HG03432 (cell line): ENCODE measurements around the gene RANBP3.
A peak's percentile ranks its signal among the peaks of the same experiment; 100 is the strongest.

Experiments
- ATAC-seq: cut with Tn5 transposase; IDR thresholded peaks from one replicate; pipeline ENCODE4 v1.9.1; 2021; ENCODE audit warnings: mild to moderate bottlenecking, moderate library complexity; ENCODE audit not compliant: unreplicated experiment

RANBP3 gene

DNA sequence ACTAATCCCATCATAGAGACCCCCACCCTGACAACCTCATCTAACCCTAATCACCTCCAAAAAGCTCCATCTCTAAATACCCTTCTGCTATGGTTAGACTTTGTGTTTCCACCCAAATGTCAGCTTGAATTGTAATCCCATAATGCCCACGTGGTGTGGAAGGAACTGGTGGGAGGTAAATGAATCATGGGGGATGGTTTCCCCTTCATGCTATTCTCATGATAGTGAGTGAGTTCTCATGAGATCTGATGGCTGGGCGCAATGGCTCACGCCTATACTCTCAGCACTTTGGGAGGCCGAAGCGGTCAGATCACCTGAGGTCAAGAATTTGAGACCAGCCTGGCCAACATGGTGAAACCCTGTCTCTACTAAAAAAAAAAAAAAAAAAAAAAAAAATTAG, 70.7 kb downstream of the RANBP3 start:
- ATAC-seq = no peak

DNA sequence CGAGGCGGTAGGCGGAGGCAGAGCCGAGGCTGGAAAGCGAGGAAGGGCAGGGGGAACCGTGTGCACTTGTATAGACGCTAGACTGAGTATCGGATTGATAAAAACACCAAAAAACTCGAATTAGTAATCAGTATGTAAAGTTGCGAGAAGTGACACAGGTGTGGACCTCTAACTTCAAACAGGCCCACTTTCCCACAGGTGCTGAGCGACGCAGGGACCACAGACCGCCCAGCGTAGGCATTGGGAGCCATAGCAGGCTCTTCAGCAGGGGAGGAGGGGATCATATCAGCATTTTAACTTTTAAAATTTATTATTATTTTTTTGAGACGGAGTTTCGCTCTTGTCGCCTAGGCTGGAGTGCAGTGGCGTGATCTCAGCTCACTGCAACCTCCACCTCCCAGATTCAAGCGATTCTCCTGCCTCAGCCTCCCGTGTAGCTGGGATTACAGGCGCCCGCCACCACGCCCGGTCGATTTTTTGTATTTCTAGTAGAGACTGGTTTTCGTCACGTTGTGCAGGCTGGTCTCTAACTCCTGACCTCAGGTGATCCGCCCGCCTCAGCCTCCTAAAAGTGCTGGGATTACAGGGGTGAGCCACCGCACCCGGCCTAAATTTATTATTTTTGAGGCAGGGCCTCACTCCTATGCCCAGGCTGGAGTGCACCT, 72.7 kb downstream of the RANBP3 start:
- no peak for ATAC-seq

DNA sequence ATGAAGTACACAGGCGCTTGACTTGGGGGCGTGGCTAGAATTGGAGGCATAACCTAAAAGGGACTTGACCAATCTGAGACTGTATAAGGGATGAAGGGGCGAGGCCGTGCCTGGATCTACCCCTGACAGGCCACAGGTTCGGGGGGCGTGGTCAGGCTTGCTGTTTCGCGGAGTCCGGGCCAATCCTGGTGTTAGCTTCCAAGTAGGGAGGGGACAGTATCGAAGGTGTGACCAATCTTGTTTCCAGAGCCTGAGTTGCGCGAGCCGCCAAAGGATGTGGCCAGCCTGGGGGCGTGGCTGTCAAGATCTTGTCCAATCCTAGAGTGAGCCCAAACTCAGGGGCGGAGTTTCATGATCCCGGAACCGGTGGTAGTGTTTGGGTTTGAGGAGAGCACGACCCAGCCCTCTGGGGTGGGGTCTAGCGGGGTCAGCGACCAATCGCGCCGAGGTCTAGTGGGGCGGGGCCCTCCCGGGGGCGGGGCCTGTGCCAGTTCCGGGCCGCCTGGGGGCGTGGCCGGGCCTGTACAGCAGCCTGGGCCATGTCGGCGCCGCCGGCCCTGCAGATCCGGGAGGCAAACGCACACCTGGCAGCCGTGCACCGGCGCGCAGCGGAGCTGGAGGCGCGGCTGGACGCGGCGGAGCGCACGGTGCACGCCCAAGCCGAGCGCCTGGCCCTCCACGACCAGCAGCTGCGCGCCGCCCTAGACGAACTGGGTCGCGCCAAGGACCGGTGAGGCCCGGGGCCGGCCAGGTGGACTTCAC, 73.4 kb downstream of the RANBP3 start, which contains the start of gene VMAC:
Gene VMAC (plus strand): TSS at position 521 of the 762 bp plus-strand sequence. CDS start 19 bp downstream, at position 540.
- ATAC-seq = peak; percentile 81

DNA sequence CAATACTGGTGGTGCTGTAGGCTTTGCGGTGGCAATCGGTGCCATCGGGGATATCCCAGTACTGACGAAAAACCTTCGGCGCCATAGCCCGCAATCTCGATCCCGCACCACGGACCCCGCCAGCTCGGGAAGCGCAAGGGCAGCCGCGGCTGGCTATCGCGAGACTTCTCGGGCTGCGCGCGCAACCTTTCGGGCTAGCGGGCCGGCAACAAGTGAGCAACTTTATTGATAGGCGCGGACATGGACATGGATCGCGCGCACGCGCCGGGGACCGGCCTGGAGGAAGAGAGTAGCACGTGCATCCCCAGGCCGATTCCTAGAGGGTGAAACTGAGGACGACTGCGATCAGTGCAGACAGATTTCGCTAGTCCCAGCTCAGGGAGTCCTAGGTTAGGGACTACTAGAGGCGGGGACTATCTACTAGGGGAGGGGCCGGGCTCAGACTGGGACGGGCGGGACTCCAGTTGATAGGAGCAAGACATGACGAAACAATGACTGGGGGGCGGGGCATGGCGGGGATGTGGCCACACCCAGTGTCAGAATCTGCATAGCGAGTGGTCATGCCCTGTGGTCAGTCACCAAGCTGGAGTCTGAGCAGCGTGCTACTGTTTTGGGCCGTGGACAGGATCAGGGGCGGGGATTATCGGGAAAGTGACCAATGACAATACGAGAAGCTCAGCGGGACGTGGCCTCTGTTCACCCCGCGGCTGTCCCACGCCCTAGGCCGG, 74.2 kb downstream of the RANBP3 start, which contains the start of gene NDUFA11:
Gene NDUFA11 (minus strand): TSS at position 167 of the 728 bp plus-strand sequence. CDS start 82 bp downstream, at position 85.
- peak; percentile 43 for ATAC-seq

DNA sequence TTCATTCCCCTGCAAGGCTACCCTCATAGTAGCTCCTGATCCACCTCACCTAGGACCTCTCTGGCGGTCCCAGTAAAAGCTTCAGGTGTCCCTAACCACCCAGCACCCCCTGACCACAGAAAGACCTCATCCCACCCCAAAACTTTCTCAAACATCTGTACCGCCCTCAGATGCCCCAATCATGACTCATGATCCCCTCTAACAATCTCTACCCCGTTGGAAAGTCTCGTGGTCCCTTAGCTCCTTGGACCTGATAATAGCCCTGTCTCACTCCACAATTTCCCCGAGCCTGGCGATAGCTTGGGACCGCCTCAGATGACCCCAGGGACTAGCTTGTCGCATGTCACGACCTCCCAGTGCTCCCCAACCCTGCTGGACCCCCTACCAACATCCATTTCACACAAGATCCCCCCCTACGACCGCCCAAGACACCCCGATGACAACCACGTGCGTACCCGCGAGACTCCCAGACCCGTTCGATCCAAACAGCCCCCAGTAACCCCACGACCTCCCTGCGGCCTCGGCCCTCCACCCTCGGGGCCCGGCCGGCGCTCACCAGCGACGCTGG, 74.8 kb downstream of the RANBP3 start:
- ATAC-seq = no peak

DNA sequence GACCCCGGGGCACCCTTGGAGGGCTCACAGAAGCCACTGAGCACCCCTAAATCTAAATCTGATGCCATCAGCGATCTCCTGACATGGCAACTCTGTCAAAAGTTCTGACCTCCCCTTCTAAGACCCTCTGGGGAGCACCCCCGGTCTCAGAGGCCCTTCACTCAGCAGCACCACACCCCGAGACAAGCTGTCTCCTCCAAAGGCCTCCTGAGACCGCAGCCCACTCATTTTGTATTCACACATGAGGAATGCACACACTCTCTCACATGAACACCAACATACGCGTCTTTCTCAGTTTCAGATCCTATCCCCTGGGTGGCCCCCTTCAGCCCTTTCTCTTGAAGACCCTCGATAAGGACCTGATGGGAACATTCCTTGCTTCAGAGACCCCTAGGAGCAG, 77.0 kb downstream of the RANBP3 start:
- ATAC-seq = no peak

DNA sequence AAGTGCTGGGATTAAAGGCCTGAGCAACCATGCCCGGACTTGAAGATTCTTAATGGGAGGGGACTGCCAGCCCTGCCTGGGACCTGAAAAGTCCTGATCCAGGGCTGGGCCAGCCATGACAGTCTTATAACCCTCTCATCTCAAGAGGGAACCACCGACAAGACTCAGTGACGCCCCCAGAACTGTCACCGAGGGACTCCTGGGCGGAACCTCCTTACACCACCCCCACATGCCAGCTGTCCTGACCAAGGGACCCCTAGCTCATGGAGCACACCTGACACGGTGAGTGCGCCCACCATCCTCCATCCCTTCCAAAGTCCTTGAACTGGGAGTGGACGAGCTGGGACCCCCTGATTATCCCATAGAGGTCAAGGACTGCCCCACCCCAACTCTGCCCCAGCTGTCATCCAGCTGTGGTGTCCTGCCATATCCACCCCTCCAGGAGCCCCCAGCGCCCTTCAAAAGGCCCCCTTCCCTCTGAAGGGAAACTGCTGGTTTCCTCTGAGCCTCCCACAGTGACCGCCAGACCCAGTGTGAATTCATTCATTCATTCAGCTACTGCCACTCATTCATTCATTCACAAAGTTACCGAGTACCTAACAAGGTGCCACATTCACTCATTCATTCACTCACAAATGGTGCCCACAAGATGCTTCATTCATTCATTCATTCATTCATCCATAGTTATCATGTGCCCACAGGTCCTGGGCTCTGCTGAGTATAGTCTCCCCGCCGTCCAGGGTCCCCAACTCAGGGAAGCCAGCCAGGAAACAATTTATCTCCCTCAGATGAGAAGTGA, 78.0 kb downstream of the RANBP3 start:
- ATAC-seq = no peak

DNA sequence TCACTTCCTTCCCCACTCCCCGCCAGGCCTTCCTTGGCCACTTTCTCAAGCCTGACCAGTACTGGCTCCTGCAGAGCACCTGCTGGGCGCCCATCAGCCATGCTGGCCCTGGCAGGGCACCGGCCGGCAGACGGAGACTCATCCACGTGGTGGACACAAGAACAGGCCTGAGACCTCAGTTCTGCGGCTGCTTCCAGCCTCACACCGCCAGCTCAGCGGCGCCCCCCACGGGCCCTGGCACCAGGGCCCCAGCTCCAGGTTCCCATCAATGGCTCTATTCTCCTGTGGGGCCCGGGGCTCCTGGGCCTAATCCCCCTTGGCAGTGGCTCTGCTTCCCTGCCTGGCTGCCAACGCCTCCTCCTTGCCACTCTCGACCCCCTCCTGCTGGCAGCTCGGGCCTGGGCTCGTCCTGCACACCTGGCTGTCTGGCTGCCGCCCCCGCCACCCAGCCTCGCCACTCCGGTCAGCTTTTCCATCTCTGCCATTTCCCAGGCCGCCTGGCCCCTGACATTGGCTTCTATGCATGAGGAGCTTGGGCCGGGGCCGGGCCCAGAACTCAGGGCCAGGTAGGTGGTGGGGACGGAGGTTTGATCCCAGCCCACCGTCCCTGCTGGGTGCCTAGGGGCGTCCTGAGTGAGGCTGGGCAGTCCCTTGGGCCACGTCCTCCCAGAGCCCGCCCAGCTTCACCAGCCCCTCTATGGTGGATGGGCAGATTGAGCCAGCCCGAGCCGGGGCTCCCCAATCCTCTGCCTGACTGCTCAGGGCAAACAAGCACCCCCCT, 80.6 kb downstream of the RANBP3 start:
- ATAC-seq = no peak

DNA sequence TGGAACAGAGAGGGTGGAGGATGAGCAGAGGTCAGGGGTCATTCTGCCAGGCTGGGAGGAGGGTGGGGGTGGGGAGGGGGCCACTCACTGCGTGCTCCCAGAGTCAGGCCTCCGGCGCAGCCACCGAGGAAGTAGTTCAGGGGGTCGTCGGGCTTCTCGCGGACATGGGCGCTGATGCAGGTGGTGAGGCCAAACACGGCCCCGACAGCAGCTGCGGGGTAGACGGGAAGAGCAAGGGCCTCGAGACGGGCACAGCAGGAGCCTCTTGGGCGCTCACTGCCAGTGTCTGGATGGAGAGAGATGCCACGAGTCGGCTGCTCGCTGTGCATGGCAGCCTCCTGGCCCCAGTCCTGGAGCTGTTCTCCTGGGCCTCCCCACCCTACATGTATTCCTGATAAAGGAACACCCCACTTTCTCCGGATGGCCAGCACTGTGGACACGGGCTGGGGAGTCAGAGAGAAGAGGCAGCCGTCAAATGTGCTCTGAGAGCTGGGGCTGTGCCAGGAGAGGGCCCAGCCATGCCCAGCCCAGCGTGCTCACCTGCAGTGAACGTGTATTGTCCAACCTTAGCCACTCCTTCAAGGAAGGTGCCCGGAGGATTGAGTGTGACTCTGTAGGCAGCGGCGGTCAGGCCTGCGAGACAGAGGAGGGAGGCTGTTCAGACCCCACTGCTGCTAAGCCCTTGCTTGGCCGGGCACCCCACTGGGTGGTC, 81.4 kb downstream of the RANBP3 start:
- ATAC-seq = no peak

DNA sequence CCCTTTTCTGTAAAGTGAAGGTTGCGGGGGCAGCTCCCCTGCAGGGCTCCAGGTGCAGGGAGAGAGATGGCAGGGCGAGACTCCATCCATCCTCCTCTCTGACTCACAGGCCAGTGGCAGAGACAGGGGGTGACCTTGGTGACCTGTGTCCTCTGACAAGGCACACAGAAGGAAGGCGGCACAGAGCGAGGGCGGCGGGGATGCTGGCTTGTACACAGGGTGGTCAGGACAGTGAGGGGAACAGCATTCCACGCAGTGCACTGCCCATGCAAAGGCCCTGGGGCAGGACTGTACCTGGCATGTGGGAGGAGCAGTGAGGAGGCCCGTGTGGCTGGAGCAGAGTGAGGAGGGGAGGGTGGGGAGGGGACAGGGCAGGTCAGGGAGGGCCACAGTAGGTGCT, 82.0 kb downstream of the RANBP3 start:
- no peak for ATAC-seq

DNA sequence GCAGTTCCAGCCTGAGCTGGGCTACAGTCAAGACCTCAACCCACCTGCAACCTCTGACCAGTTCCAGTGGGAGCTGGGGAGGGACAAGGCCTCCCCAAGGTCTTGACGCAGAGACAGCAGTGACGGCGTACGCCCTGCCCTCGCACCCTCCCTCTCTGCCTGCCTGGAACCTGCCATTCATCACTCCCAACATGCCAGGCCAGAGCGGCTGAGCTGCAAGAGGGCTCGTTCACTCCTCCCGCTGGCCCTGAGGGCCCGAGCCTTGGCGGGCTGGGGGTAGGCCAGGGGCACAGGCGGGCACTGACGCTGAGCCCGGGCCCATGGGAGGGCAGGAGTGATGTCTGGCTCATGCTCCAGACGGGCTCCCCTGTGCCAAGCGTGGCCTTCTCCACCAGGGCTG, 82.5 kb downstream of the RANBP3 start:
- no peak for ATAC-seq

DNA sequence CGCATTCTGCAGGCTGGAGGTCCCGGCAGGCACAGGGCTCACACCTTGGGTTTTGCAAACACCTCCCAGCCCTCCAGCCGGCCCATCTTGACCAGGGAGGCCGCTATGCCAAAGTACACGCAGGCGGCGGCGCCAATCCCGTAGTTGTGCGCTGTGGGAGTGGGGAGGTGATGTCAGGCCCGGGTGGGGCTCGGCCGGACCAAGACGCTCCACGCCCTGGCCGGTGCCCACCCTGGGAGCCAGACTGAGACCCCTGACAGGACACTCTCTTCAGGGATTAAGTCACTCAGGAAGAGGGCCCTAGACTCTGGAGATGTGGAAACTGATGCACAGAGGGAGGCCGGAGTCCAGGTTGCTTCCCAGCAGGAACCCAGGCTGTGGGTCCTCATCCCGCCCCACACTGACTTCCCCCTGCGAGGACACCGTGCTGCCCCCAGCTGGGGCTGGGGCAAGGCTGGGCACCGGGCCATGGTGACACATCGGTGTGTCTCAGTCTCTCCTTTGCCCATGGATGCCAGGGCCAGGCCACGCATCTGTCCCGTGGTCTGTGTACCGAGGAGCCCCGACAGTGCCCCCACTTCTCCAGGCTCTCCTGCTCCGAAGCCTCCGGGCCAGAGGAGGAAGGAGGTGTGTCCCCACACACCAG, 83.1 kb downstream of the RANBP3 start:
- ATAC-seq = no peak

DNA sequence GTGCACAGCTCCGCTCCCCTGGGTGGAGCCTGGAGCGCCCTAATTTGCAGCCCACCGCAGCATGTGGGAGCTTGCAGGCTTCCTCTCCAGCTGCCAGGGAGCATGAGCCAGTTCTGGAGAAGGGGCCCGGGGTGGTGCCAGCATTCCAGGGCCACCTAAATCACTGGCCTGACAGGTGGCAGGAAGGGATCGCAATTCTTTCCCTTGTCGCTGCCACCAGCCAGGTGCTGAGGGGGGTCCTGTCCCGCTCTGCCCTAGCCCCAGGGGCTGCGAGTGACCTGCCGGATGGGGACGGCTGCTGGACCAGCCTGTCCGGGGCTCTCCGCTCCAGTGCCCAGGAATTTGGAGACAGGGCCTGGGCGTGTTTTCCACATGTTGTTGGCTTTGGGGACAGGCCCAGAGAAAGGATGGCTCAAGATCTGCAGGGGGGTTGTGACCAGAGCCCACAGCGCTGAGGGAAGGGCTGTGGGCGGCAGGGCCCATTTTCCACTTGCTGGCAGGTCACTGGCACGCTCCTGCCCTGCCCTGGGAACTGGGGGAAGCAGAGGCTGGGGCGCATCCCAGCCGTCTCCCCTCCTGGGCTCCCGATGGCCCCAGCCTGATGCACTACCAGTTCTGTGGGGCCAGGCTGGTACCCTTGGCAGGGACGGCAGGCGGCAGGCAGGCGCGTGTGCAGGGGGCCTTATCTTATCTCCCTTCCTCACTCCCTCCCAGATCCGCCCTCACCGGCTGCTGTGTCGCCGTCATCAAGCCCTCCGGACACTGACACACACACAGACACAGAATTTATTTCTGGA, 83.8 kb downstream of the RANBP3 start:
- ATAC-seq = no peak

DNA sequence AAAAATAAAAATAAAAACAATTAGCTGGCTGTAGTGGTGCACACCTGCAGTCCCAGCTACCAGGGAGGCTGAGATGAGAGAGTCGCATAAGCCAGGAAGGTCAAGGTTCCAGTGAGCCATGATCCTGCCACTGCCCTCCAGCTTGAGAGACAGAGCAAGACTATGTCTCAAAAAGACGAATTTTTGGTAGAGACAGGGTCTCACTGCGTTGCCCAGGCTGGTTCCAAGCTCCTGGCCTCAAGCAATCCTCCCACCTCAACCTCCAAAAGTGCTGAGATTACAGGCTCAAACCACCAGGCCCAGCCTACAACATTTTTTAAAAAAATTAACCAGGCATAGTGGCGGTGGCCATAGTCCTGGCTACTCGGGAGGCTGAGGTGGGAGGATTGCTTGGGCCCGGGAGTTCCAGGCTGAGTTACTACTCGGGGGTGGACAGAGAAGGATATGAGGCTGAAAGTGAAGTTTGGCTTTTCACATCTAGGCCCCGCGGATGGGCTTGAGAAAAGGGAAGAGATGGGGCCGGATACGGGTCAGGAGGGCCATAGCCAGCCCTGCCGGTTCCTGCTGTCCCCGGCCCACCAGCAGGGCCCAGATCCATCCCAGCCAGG, 84.5 kb downstream of the RANBP3 start:
- no peak for ATAC-seq

DNA sequence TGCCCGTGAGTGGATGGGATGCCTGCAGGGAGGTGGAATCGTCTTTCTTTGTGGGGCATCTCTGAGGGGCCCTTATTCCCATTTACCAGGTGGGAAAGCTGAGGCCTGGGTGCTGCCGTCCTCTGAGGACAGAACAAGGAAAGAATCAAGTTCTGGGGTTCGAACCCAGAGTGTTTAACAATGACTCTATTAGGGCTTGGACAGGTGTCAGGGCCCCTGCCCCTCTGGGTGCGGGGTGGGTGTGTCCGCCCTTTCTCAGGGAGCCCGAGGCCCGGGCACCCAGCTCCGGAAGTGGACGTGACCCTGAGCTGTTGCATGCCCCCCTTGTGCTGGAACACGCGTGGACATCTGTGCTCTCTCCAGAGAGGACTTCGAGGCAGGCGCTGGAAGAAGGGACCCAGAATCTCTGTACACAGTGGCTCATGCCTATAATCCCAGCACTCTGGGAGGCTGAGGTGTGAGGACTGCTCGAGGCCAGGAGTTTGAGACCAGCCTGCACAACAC, 85.1 kb downstream of the RANBP3 start:
- ATAC-seq = no peak

DNA sequence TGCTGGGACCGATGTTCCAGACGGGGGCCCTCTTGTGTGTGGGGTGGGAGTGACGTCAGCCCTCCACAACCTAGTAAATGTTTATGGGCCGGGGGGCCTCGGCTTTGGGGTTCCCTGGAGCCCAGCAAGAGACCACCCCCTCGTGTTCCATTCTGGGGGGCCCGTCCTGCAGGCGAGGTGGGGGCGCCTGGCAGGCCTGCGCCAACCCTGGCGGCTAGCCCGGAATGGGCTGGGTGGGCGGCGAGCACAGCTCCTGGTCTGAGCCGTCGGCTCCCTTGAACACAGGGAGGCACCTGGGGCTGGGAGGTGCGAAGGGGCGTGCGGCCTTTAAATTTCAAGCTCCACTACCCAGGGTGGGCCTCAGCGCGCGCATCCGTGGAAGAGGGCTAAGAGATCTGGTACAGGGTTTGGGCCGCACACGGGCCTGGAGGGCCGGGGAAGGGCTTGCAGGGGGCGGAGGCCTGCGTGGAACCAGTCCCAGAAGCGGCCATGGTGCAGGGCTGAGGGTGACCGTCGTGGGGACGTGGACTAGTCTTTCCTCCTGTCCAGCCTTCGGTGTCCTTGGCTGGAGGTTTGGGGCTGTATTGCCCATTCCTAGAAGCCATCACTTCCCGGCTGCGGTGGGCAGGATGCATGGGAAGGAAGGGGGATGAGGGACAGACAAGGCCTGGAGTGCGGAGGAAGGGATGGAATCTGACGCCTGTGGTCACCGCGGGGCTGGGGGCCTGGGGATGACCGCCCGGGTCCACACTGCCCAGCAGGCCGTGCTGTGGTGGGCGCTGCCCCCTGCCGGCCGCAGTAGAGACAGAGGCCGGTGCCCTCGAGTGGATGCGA, 85.8 kb downstream of the RANBP3 start:
- no peak for ATAC-seq
